Memory B cell (primary cell): ENCODE data around the gene SF1.
A peak's percentile ranks its signal among the peaks of the same experiment; 100 is the strongest.

Experiments used
- ATAC-seq: fragments of 150-1000 bp; cut with Tn5 transposase; 2 replicates; pipeline ENCODE4 v1.10.0; 2021; ENCODE audit warnings: low read depth, mild to moderate bottlenecking, moderate library complexity
- DNase-seq, 2 donors: peaks; one replicate each; pipeline ENCODE4 v3.0.0; 2022; ENCODE audit warnings: low spot score in 2 of 2
- H3K27ac Mint-ChIP-seq: one replicate; pipeline ENCODE4 v1.8.0; 2022; ENCODE audit warnings: mild to moderate bottlenecking, moderate library complexity, mixed read lengths
- H3K27me3 Mint-ChIP-seq: one replicate; pipeline ENCODE4 v1.8.0; 2022; ENCODE audit warnings: mixed read lengths
- H3K36me3 Mint-ChIP-seq: one replicate; pipeline ENCODE4 v1.8.0; 2022; ENCODE audit warnings: mild to moderate bottlenecking, mixed read lengths
- H3K4me1 Mint-ChIP-seq: one replicate; pipeline ENCODE4 v1.8.0; 2022; ENCODE audit warnings: mixed read lengths
- H3K4me3 Mint-ChIP-seq: one replicate; pipeline ENCODE4 v1.8.0; 2022; ENCODE audit warnings: mild to moderate bottlenecking, moderate library complexity, mixed read lengths
- H3K9me3 Mint-ChIP-seq: one replicate; pipeline ENCODE4 v1.8.0; 2022; ENCODE audit warnings: mixed read lengths

Gene SF1

DNA sequence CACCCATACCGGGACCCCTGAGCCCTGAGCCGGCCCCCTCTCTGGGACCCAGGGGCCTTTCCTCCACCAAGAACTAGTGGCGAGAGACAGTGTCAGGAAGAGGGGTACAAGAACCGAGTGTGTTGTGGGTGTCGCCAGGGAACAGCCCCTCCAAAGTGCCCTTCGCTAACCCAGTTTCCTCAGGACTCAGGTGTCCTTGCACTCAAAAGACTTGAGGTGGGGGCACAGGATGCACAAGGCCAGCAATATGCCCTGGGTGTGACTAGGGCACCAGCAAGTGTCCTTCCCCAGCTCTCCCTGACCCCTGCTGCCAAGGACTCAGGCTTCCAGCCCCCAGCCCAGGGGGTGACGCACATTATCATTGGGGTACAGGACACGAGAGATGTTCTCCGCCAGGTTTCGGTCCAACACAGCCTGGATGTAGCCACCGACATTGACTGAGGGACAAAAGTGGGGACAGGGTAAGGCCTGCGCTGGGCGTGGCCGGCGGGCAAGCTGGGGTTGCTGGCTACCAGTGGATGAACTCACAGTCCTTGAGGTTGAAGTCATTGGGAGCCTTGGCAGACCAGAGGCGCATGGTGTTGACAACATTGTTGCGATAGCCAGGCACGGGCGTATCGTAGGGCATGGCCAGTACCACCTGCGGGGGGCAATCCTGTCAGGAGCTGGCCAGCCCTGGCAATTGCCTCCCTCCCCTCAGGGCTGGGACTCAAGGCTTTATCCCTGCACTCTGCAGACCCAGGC, 23.3 kb downstream of the SF1 start:
- H3K9me3 Mint-ChIP-seq: no peaks in the 10 kb centered on the region
- no peak for ATAC-seq
- no peak overlapping the region for H3K4me3 Mint-ChIP-seq
- peaks cover 12% of the 10 kb centered on the region for H3K36me3 Mint-ChIP-seq
- H3K27me3 Mint-ChIP-seq: no peaks in the 10 kb centered on the region
- DNase-seq: no peak
- H3K4me1 Mint-ChIP-seq: peaks cover 29% of the 10 kb centered on the region
- H3K27ac Mint-ChIP-seq: no peak overlapping the region

DNA sequence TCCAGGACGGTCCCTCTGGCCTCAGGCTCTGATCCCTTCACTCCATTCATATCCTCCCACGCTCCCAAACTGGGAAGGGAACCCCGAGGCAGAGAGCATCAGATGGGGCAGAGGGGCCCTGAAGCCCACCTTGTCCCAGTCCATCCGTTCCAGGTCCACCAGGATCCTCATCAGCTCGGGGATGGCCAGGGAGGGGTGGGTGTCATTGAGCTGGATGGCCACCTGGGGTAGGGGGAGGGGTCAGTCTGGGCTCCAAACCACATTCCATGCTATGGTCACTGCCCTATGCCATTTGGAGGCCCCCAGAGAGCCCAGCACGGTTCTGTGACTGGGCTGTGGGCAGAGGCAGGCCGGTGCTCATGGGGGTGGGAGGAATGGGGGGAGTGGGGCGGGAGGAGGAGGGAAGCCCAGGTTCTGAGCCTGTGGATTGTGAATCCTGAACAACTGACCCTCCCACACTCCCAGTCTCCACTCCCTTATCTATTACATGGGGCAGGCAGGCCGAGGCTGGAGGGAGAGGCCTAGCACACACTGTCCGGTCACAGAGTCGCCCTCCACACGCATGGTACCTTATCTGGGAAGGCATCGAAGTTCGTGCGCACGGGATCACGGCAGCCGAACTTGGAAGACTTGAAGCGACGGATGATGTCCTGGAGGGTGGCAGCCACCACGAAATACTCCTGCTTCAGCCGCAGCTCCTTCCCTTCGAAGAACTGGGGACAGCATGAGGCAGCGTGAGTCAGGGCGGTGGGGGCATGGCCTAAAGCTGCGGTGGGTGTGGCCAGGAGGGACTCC, 24.0 kb downstream of the SF1 start:
- Mint-ChIP-seq H3K9me3 (no peaks in the 10 kb centered on the region), H3K4me1 (peaks cover 23% of the 10 kb centered on the region), H3K27me3 (no peaks in the 10 kb centered on the region), H3K27ac (peak overlapping the region; percentile 55), H3K36me3 (peaks cover 12% of the 10 kb centered on the region), H3K4me3 (no peak overlapping the region)
- ATAC-seq: no peak
- DNase-seq: no peak

DNA sequence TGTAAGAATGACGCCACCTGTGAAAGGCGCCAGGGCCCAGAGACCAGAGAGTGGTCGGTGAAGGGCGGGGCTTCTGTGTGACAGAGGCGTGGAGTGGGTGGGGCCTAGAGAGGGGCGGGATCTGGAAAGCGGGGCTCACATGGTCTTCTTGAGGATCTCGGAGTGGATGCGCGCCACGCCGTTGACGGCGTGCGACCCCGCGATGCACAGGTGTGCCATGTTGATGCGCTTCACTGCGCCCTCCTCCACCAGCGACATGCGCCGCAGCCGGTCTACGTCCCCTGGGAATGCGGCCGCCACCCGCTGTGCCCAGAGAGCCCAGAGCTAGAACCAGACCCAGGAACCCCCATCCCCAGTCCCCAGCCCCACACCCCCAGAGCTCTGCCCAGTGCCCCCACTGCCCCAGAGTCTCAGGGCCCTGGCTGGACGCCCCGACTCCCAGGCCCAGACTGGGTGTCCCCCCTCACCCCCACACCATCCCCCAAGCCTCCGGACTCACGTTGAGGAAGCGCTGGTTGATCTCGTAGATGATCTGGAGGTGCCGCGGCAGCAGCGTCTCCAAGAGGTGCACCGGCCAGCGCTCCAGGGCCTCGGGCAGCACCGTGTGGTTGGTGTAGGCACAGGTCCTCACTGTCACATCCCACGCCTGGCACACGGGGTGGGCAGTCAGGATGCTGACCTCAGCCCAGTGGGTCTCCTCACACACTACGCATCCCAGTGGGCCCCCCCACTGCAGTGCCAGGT, 24.8 kb downstream of the SF1 start:
- Mint-ChIP-seq H3K27ac (peak overlapping the region; percentile 55), H3K27me3 (no peaks in the 10 kb centered on the region)
- no peak for ATAC-seq

DNA sequence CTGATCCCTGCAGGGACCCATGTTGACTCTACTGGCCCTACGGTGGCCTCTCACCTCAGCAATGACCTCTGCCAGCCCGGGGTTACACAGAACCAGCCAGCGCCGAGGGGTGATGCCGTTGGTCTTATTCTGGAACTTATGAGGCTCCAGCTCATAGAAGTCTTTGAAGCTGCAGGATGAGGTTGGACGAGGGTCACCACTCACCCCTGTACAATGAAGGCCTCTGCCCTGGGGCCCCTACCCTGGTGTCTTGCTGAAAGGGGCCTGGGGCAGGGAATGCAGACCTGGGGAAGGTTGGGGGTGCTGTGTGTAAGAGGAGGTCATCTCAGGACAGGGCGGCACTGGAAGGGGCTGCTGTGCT, 25.3 kb downstream of the SF1 start:
- Mint-ChIP-seq H3K36me3 (peaks cover 12% of the 10 kb centered on the region), H3K9me3 (no peaks in the 10 kb centered on the region), H3K27ac (no peak overlapping the region), H3K4me1 (peaks cover 25% of the 10 kb centered on the region), H3K27me3 (no peaks in the 10 kb centered on the region), H3K4me3 (no peak overlapping the region)
- no peak for ATAC-seq
- no peak for DNase-seq

More for the DNA sequence above, 24.8 kb downstream of the SF1 start:
- Mint-ChIP-seq H3K4me3 (no peak overlapping the region), H3K36me3 (peaks cover 12% of the 10 kb centered on the region), H3K9me3 (no peaks in the 10 kb centered on the region), H3K4me1 (peaks cover 22% of the 10 kb centered on the region)
- DNase-seq: no peak

DNA sequence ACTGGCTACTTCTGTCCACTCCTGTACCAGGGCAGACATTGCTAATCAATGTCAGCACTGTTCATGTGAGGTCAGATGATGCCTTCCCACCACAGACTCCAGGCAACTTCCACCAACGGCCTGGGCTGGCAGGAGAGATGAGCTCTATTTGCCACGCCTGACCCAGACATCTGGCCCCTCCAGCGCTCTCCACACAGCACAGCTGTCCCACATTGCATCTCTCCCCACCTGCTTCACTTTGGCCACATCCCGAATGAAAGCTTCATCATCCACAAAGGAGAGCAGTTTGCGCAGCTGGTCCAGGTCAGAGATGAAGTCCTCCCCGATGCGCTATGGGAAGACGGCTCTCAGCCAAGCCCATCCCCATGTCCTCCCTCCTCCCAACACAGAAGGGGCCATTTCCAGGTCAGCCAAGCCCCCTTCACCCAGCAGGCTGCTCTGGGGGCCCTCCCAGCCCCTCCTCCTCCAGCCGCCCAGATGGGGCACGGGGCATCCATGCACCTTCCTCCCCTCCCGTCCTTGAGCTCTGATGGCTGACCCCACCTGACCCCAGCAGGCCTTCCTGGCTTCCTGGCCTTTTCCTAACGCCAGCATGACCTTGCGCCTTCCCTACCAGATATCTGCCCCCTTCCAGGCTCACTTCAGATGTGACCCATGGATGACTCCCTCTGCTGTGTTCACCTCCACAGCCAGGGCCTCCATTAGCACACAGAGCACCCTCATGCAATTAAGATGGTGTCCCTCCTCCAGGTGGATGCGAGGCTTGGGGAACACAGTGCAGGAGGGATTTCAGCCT, 26.0 kb downstream of the SF1 start:
- no peaks in the 10 kb centered on the region for H3K27me3 Mint-ChIP-seq
- DNase-seq (no peak), ATAC-seq (no peak)
- H3K9me3 Mint-ChIP-seq: no peaks in the 10 kb centered on the region
- H3K27ac Mint-ChIP-seq: no peak overlapping the region
- H3K4me1 Mint-ChIP-seq: peaks cover 23% of the 10 kb centered on the region
- peaks cover 12% of the 10 kb centered on the region for H3K36me3 Mint-ChIP-seq
- H3K4me3 Mint-ChIP-seq: no peak overlapping the region

DNA sequence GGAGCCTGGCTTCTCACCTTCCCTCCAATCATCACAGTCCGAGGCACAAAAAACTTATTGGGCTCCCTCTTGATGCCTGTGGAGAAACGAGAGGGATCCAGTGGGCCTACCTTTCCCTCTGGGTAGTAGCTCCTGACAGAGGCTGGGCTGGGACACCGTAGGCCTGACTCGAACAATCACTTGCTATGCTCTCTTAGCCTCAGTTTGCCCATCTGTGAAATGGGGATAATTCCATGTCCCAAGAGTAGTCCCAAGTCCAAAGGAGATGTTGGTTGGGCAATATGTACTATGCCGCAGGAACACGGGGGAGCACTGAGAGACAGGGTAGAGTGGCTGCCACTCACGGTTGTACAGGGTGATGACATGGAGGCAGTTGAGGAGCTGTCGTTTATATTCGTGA, 26.8 kb downstream of the SF1 start:
- Mint-ChIP-seq H3K27me3 (no peaks in the 10 kb centered on the region), H3K4me3 (no peak overlapping the region), H3K36me3 (peaks cover 12% of the 10 kb centered on the region), H3K27ac (no peak overlapping the region), H3K9me3 (no peaks in the 10 kb centered on the region), H3K4me1 (peaks cover 23% of the 10 kb centered on the region)
- ATAC-seq (no peak), DNase-seq (no peak)

DNA sequence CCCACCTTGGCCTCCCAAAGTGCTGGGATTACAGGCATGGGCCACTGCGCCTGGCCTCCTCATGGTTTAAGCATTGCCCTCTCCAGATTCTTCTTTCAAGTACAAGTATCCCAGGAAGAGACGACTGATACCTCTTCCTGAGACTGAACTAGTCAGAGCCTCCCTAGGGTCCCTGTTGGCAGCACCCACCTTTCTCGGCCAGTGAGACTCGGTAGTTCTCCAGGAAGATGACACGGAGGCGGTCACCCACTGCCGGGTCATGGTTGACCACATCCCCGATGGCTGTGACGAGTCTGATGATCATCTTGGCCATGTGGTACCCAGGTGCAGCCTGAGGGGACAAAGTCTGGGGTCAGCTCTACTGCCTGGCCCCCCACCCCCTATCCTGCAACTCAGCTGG, 27.2 kb downstream of the SF1 start:
- ATAC-seq: no peak
- no peaks in the 10 kb centered on the region for H3K27me3 Mint-ChIP-seq
- H3K9me3 Mint-ChIP-seq: no peaks in the 10 kb centered on the region
- DNase-seq: no peak
- peaks cover 12% of the 10 kb centered on the region for H3K36me3 Mint-ChIP-seq
- peaks cover 26% of the 10 kb centered on the region for H3K4me1 Mint-ChIP-seq
- H3K27ac Mint-ChIP-seq: no peak overlapping the region
- no peak overlapping the region for H3K4me3 Mint-ChIP-seq

DNA sequence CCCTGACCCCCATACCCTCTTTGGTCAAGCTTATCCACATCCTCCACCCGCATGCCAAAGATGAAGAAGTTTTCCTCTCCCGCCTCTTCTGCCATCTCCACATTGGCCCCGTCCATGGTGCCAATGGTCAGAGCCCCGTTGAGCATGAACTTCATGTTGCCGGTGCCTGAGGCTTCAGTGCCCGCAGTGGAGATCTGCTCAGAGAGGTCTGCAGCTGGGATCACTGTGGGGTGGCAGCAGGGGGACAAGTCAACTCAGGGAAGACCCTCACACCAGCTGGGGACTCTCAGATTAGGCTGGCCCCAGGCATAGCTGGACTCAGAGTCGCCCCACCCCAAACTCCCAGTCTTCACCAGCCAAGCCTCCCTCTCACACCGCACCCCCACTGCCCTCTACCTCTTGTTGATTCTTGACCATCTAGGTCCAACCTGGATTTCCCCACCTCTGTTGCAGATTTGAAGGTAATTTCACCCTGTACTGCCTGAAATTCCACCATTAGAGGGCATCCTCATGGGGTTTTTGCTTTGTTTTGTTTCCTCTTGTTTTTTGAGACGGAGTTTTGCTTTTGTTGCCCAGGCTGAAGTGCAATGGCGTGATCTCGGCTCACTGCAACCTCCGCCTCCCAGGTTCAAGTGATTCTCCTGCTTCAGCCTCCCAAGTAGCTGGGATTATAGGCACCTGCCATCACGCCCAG, 27.8 kb downstream of the SF1 start:
- ATAC-seq (no peak), DNase-seq (no peak)
- H3K36me3 Mint-ChIP-seq: peaks cover 12% of the 10 kb centered on the region
- no peaks in the 10 kb centered on the region for H3K27me3 Mint-ChIP-seq
- H3K27ac Mint-ChIP-seq: peak overlapping the region; percentile 3
- H3K9me3 Mint-ChIP-seq: no peaks in the 10 kb centered on the region
- peaks cover 26% of the 10 kb centered on the region for H3K4me1 Mint-ChIP-seq
- H3K4me3 Mint-ChIP-seq: peak overlapping the region; percentile 11

DNA sequence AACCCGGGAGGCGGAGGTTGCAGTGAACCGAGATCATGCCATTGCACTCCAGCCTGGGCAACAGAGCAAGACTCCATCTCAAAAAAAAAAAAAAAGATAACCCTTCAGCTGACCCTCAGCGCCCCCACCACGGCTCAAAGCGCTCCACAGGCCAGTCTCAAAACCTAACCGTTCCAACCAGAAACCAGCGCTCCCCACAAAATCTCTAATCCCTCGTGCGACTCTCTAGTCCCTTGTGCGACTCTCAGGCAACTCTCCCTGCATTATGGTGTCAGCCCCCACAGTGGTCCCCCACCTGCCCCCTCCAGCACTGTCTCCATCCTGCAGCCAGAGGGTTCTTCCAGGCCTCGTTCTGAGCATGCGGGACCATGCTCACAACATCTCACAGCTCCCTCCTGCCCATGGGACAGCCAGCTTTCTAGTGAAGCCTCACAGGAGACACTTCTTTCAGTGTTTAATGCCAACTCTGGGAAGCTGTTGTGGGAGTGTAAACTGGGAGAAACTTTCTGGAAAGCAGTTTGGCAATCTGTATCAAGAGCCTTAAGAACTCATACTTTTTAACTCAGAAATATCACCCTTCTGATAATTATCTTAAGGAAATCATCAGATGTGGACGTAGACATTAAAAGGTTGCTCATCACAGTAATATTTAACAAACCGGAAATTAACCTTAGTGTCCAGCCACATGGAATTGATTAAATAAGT, 30.2 kb downstream of the SF1 start:
- DNase-seq: no peak
- ATAC-seq: no peak
- H3K36me3 Mint-ChIP-seq: peaks cover 11% of the 10 kb centered on the region
- H3K4me1 Mint-ChIP-seq: peaks cover 31% of the 10 kb centered on the region
- H3K9me3 Mint-ChIP-seq: no peaks in the 10 kb centered on the region
- peak overlapping the region; percentile 79 for H3K27ac Mint-ChIP-seq
- H3K4me3 Mint-ChIP-seq: peak overlapping the region; percentile 53
- H3K27me3 Mint-ChIP-seq: no peaks in the 10 kb centered on the region

DNA sequence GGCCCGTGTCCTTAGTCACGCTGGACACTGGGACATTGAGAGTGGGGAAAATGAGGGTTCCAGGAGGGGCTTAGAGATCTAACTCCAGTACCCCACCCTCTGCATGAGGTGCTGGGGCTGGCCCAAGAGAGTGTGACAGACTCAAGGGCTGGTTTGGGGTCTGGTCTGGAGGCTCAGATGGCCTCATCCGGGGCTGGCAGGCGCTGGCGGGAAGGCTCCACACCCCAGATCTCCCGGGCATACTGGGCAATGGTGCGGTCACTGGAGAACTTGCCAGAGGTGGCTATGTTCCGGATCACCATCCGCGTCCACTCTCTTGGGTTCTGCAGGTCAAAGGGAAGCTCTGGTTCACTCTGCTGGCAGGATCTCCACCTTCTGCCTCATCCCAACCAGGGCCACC, 31.9 kb downstream of the SF1 start:
- H3K27me3 Mint-ChIP-seq: no peaks in the 10 kb centered on the region
- peak overlapping the region; percentile 97 for H3K27ac Mint-ChIP-seq
- H3K4me1 Mint-ChIP-seq: peaks cover 29% of the 10 kb centered on the region
- no peak for DNase-seq
- ATAC-seq: no peak
- H3K36me3 Mint-ChIP-seq: peaks cover 5% of the 10 kb centered on the region
- no peaks in the 10 kb centered on the region for H3K9me3 Mint-ChIP-seq
- peak overlapping the region; percentile 90 for H3K4me3 Mint-ChIP-seq

DNA sequence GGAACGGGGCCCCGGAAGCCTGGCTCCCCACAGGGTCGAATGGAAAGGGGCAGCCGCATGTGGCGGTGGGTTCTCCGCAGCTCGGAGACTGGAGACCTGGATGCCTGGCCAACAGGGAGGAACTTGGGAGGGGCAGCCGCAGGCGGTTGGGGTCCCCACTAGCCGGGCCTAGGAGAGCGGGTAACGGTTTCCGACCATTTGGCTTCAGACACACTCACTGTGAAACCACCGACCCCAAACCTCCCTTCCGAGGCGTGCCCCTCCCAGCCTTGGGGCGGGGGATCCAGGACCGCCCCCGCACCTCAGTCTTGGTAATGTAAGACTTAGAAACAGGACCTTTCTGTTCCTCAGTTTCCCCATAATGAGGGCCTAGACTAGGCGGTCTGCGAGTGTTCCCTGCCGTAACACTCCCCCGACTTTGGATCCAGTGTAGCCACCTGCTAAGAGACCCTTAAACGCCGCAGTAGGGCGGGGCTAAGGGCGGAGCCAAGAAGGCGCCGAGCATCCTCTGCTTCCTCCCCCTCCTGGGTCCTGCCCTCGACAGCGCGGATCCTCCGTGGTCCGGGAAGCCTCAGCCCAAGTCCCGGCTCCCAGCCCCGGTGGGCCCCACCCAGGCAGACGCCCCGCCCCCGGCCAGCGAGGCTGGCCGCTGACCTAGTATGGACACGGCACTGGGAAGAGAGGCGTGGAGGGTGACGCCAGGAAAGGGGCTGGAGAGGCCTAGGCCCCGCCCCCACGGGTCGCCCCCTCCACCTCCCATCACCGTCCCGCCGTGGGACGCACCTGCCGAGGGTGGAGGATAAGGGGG, 32.6 kb downstream of the SF1 start:
- peaks cover 31% of the 10 kb centered on the region for H3K4me1 Mint-ChIP-seq

DNA sequence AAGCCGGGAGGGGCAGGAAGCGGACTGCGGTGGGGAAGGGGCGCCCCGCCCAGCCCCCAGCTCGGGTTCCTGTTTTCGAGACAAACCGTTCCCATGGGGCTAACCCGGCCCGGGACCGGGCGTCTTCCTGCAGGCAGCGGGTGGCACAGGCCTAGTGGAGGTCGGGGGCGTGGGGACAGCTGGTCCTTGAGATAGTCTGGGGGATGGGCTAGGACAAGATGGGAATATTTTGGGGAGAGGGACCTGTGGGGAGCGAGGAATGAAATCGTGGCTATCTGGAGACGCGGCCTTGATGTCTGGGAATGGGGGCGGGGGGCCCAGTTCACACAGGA, 33.2 kb downstream of the SF1 start:
- DNase-seq (peak in 1 of 2 donors; percentile 92), ATAC-seq (peak; percentile 50)
- H3K27ac Mint-ChIP-seq: peak overlapping the region; percentile 97
- peaks cover 32% of the 10 kb centered on the region for H3K4me1 Mint-ChIP-seq
- H3K36me3 Mint-ChIP-seq: peaks cover 7% of the 10 kb centered on the region
- H3K9me3 Mint-ChIP-seq: no peaks in the 10 kb centered on the region
- H3K27me3 Mint-ChIP-seq: no peaks in the 10 kb centered on the region
- peak overlapping the region; percentile 90 for H3K4me3 Mint-ChIP-seq

More for the DNA sequence above, 32.6 kb downstream of the SF1 start:
- Mint-ChIP-seq H3K27ac (peak overlapping the region; percentile 97), H3K27me3 (no peaks in the 10 kb centered on the region), H3K9me3 (no peaks in the 10 kb centered on the region), H3K4me3 (peak overlapping the region; percentile 90), H3K36me3 (peaks cover 6% of the 10 kb centered on the region)
- DNase-seq: peak; percentile 78 to 87
- peak; percentile 42 for ATAC-seq
